WTC11 (cell line): ENCODE data around the gene BTBD2. TPM values are rescaled to one million over a fixed set of nuclear protein-coding genes. Genes with fewer than 3 reads are reported as not detected.

ENCODE experiments used
- ATAC-seq: fragments of 200-7000 bp; cut with Tn5 transposase; 2 replicates; pipeline ENCODE4 v1.10.0; 2021; ENCODE audit warnings: mild to moderate bottlenecking, moderate library complexity
- CTCF ChIA-PET: fragments of 300-600 bp; sonication (Branson Sonifier 250); formaldehyde crosslinking; loops from one replicate; lab custom pipeline; 2021; ENCODE audit warnings: antibody characterized with exemption; lab: Charles Lee
- POLR2A ChIA-PET: fragments of 350-600 bp; sonication (Branson Sonifier 250); formaldehyde crosslinking; loops from one replicate; lab custom pipeline; 2021; ENCODE audit warnings: antibody characterized with exemption; lab: Charles Lee
- DNase-seq: peaks from one replicate; pipeline ENCODE4 v3.0.0; 2021; ENCODE audit warnings: low spot score
- H3K27ac Mint-ChIP-seq: 2 replicates; pipeline ENCODE4 v1.8.0; 2021; ENCODE audit warnings: mixed read lengths
- H3K27me3 Mint-ChIP-seq: 2 replicates; pipeline ENCODE4 v1.8.0; 2021; ENCODE audit warnings: low read depth, mild to moderate bottlenecking, moderate library complexity, mixed read lengths
- H3K36me3 Mint-ChIP-seq: 2 replicates; pipeline ENCODE4 v1.8.0; 2021; ENCODE audit warnings: mixed read lengths
- H3K4me1 Mint-ChIP-seq: 2 replicates; pipeline ENCODE4 v1.8.0; 2022; ENCODE audit warnings: mixed read lengths
- H3K4me3 Mint-ChIP-seq: 2 replicates; pipeline ENCODE4 v1.8.0; 2021; ENCODE audit warnings: mild to moderate bottlenecking, moderate library complexity, mixed read lengths
- H3K9me3 Mint-ChIP-seq: 2 replicates; pipeline ENCODE4 v1.8.0; 2021; ENCODE audit warnings: mixed read lengths
- FOXK1 ChIP-seq: sonication (generic); formaldehyde crosslinking; IDR thresholded peaks from 2 replicates; pipeline ENCODE4 v1.8.0; 2022; ENCODE audit warnings: mild to moderate bottlenecking, moderate library complexity, missing genetic modification reagents
- GRHL2 ChIP-seq: fragments of 250-450 bp; sonication (Bioruptor Pico); IDR thresholded peaks from 2 replicates; pipeline ENCODE4 v1.8.0; 2022; ENCODE audit warnings: mild to moderate bottlenecking, moderate library complexity; ENCODE audit not compliant: insufficient replicate concordance, severe bottlenecking
- IRF2 ChIP-seq: sonication (generic); formaldehyde crosslinking; IDR thresholded peaks from 2 replicates; pipeline ENCODE4 v1.8.0; 2022; ENCODE audit warnings: low read depth, missing genetic modification reagents, borderline replicate concordance
- JUN ChIP-seq: sonication (generic); formaldehyde crosslinking; IDR thresholded peaks from 2 replicates; pipeline ENCODE4 v1.8.0; 2023; ENCODE audit warnings: mild to moderate bottlenecking, missing genetic modification reagents
- PRRX2 ChIP-seq: fragments of 250-450 bp; sonication (Bioruptor Pico); IDR thresholded peaks from 2 replicates; pipeline ENCODE4 v1.8.0; 2021; ENCODE audit warnings: mild to moderate bottlenecking
- RELA ChIP-seq: sonication (generic); formaldehyde crosslinking; IDR thresholded peaks from 2 replicates; pipeline ENCODE4 v1.8.1; 2022; ENCODE audit warnings: missing genetic modification reagents, mild to moderate bottlenecking, borderline replicate concordance
- TP53 ChIP-seq: sonication (generic); formaldehyde crosslinking; IDR thresholded peaks from 2 replicates; pipeline ENCODE4 v1.8.1; 2023; ENCODE audit warnings: mild to moderate bottlenecking, missing genetic modification reagents
- ZNF121 ChIP-seq: sonication (generic); formaldehyde crosslinking; IDR thresholded peaks from 2 replicates; pipeline ENCODE4 v1.8.0; 2023; ENCODE audit warnings: missing genetic modification reagents
- ZNF232 ChIP-seq: sonication (generic); formaldehyde crosslinking; IDR thresholded peaks from 2 replicates; pipeline ENCODE4 v1.8.0; 2022; ENCODE audit warnings: mild to moderate bottlenecking, missing genetic modification reagents
- ZNF263 ChIP-seq: sonication (generic); formaldehyde crosslinking; IDR thresholded peaks from 2 replicates; pipeline ENCODE4 v1.8.1; 2022; ENCODE audit warnings: low read depth, mild to moderate bottlenecking, moderate library complexity, missing genetic modification reagents
- total RNA-seq: library from RNA; stranded (reverse); gene quantifications from 3 replicates; pipeline ENCODE4 v1.2.3, GENCODE V29; 2021
- TF ChIP-seq, protein P1 (sequence below): sonication (generic); formaldehyde crosslinking; IDR thresholded peaks from 2 replicates; pipeline ENCODE4 v1.8.1; 2023; ENCODE audit warnings: mild to moderate bottlenecking, missing genetic modification reagents, moderate library complexity
- TF ChIP-seq, protein P2 (sequence below): sonication (generic); formaldehyde crosslinking; conservative IDR thresholded peaks from 2 replicates; pipeline ENCODE4 v1.8.1; 2022; ENCODE audit warnings: mild to moderate bottlenecking, missing genetic modification reagents
- TF ChIP-seq, protein P3 (sequence below): sonication (generic); formaldehyde crosslinking; IDR thresholded peaks from 2 replicates; pipeline ENCODE4 v1.8.1; 2023; ENCODE audit warnings: mild to moderate bottlenecking, missing genetic modification reagents, borderline replicate concordance
- TF ChIP-seq, protein P4 (sequence below): sonication (generic); formaldehyde crosslinking; IDR thresholded peaks from 2 replicates; pipeline ENCODE4 v1.8.0; 2023; ENCODE audit warnings: missing genetic modification reagents, mild to moderate bottlenecking, borderline replicate concordance
- TF ChIP-seq, protein P5 (sequence below): fragments of 250-450 bp; sonication (Bioruptor Pico); IDR thresholded peaks from 2 replicates; pipeline ENCODE4 v1.9.0; 2021; ENCODE audit warnings: mild to moderate bottlenecking
- TF ChIP-seq, protein P6 (sequence below): sonication (generic); formaldehyde crosslinking; IDR thresholded peaks from 2 replicates; pipeline ENCODE4 v1.8.1; 2022; ENCODE audit warnings: mild to moderate bottlenecking, missing genetic modification reagents, moderate library complexity, borderline replicate concordance
- TF ChIP-seq, protein P7 (sequence below): sonication (generic); formaldehyde crosslinking; IDR thresholded peaks from 2 replicates; pipeline ENCODE4 v1.8.0; 2023; ENCODE audit warnings: mild to moderate bottlenecking, missing genetic modification reagents

The BTBD2 gene
- total RNA-seq, 1 experiment from 2014 or later: 106 TPM

DNA sequence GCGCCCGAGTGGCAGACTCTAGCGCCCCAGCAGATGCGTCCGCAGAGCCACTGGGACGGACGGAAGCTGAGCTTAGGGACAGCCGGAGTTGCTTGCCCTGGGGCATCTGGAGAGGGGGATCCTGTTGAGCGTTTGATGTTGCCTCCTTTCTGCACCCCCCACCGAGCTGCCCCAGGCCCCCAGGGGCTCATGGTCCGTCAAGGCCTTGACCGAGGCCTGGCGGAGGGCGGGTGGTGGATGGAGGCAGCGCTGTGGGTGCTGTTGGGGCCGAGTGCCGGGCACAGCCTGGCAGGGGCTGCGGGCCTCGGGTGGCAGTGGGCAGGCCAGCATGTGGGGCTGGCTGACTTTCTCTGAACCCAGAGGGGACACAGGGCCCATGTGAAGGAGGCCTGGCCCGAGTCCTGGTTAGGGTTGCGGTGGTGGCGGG, 71.8 kb downstream of the BTBD2 start:
- no peak for ATAC-seq
- Mint-ChIP-seq H3K4me3 (peak overlapping the region; percentile 90), H3K36me3 (no peaks in the 10 kb centered on the region), H3K27ac (peak overlapping the region; percentile 83), H3K4me1 (peaks cover 25% of the 10 kb centered on the region), H3K9me3 (no peaks in the 10 kb centered on the region), H3K27me3 (no peaks in the 10 kb centered on the region)
- ChIA-PET CTCF (interaction anchor here (0.6 to 1.2 kb wide), 6 partner anchors 12 to 76 kb away, joined by 3 to 4 read pairs (median 3); no protein-coding TSS in a partner anchor), POLR2A (no interaction called here)
- no peak for DNase-seq
- no peak for TF ChIP-seq ZNF263 (CRISPR knock-in tag)
- no peak for TF ChIP-seq JUN
- TF ChIP-seq, protein P1, sequence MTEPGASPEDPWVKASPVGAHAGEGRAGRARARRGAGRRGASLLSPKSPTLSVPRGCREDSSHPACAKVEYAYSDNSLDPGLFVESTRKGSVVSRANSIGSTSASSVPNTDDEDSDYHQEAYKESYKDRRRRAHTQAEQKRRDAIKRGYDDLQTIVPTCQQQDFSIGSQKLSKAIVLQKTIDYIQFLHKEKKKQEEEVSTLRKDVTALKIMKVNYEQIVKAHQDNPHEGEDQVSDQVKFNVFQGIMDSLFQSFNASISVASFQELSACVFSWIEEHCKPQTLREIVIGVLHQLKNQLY: no peak
- TF ChIP-seq, protein P2, sequence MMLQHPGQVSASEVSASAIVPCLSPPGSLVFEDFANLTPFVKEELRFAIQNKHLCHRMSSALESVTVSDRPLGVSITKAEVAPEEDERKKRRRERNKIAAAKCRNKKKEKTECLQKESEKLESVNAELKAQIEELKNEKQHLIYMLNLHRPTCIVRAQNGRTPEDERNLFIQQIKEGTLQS (CRISPR knock-in tag): no peak
- TF ChIP-seq RELA (CRISPR knock-in tag): no peak
- TF ChIP-seq GRHL2 (CRISPR knock-in tag): no peak
- TF ChIP-seq, protein P3, sequence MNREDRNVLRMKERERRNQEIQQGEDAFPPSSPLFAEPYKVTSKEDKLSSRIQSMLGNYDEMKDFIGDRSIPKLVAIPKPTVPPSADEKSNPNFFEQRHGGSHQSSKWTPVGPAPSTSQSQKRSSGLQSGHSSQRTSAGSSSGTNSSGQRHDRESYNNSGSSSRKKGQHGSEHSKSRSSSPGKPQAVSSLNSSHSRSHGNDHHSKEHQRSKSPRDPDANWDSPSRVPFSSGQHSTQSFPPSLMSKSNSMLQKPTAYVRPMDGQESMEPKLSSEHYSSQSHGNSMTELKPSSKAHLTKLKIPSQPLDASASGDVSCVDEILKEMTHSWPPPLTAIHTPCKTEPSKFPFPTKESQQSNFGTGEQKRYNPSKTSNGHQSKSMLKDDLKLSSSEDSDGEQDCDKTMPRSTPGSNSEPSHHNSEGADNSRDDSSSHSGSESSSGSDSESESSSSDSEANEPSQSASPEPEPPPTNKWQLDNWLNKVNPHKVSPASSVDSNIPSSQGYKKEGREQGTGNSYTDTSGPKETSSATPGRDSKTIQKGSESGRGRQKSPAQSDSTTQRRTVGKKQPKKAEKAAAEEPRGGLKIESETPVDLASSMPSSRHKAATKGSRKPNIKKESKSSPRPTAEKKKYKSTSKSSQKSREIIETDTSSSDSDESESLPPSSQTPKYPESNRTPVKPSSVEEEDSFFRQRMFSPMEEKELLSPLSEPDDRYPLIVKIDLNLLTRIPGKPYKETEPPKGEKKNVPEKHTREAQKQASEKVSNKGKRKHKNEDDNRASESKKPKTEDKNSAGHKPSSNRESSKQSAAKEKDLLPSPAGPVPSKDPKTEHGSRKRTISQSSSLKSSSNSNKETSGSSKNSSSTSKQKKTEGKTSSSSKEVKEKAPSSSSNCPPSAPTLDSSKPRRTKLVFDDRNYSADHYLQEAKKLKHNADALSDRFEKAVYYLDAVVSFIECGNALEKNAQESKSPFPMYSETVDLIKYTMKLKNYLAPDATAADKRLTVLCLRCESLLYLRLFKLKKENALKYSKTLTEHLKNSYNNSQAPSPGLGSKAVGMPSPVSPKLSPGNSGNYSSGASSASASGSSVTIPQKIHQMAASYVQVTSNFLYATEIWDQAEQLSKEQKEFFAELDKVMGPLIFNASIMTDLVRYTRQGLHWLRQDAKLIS (CRISPR knock-in tag): no peak
- TF ChIP-seq, protein P4, sequence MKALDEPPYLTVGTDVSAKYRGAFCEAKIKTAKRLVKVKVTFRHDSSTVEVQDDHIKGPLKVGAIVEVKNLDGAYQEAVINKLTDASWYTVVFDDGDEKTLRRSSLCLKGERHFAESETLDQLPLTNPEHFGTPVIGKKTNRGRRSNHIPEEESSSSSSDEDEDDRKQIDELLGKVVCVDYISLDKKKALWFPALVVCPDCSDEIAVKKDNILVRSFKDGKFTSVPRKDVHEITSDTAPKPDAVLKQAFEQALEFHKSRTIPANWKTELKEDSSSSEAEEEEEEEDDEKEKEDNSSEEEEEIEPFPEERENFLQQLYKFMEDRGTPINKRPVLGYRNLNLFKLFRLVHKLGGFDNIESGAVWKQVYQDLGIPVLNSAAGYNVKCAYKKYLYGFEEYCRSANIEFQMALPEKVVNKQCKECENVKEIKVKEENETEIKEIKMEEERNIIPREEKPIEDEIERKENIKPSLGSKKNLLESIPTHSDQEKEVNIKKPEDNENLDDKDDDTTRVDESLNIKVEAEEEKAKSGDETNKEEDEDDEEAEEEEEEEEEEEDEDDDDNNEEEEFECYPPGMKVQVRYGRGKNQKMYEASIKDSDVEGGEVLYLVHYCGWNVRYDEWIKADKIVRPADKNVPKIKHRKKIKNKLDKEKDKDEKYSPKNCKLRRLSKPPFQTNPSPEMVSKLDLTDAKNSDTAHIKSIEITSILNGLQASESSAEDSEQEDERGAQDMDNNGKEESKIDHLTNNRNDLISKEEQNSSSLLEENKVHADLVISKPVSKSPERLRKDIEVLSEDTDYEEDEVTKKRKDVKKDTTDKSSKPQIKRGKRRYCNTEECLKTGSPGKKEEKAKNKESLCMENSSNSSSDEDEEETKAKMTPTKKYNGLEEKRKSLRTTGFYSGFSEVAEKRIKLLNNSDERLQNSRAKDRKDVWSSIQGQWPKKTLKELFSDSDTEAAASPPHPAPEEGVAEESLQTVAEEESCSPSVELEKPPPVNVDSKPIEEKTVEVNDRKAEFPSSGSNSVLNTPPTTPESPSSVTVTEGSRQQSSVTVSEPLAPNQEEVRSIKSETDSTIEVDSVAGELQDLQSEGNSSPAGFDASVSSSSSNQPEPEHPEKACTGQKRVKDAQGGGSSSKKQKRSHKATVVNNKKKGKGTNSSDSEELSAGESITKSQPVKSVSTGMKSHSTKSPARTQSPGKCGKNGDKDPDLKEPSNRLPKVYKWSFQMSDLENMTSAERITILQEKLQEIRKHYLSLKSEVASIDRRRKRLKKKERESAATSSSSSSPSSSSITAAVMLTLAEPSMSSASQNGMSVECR: no peak

DNA sequence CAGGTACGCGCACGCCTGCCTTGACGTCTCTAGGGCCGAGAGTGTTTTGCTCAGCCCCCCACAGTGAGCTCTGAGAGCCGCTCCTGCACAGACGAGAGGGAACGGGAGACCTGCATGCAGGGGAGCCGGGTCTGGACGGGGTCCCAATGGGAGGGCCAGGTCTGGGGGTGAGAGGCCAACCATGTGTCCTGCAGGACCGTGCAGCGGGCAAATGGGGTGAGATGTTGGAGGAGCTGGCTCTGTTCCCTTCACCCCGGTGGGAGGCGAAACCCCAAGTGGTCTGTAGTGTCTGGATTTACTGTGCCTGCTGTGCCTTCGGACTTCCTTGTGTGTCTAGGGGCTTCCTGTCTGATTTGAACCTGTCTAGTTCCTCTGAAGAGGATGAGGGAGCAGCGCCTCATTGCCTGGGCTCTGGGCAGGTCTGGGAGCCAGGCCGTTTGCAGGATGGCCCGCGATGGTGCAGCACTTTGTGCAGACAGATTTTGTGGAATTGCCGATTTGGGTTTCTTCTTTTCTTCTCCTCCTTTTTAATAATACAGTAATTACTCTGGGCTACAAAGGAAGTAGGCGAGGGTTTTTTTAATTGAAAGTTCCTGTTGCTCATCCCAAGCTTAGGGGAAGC, 72.5 kb downstream of the BTBD2 start:
- CTCF ChIA-PET: interaction anchor here (0.6 to 1.2 kb wide), 4 partner anchors 13 to 15 kb away, joined by 3 read pairs; no protein-coding TSS in a partner anchor
- Mint-ChIP-seq H3K27ac (peak overlapping the region; percentile 92), H3K4me1 (peaks cover 25% of the 10 kb centered on the region), H3K27me3 (no peaks in the 10 kb centered on the region), H3K36me3 (no peaks in the 10 kb centered on the region), H3K4me3 (peak overlapping the region; percentile 90), H3K9me3 (no peaks in the 10 kb centered on the region)
- POLR2A ChIA-PET: no interaction called here
- ATAC-seq: no peak
- no peak for TF ChIP-seq IRF2
- TF ChIP-seq FOXK1 (CRISPR knock-in tag): no peak
- no peak for TF ChIP-seq ZNF263 (CRISPR knock-in tag)
- TF ChIP-seq, protein P5, sequence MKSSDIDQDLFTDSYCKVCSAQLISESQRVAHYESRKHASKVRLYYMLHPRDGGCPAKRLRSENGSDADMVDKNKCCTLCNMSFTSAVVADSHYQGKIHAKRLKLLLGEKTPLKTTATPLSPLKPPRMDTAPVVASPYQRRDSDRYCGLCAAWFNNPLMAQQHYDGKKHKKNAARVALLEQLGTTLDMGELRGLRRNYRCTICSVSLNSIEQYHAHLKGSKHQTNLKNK: no peak
- no peak for TF ChIP-seq TP53 (CRISPR knock-in tag)
- TF ChIP-seq RELA (CRISPR knock-in tag): no peak
- TF ChIP-seq, protein P6, sequence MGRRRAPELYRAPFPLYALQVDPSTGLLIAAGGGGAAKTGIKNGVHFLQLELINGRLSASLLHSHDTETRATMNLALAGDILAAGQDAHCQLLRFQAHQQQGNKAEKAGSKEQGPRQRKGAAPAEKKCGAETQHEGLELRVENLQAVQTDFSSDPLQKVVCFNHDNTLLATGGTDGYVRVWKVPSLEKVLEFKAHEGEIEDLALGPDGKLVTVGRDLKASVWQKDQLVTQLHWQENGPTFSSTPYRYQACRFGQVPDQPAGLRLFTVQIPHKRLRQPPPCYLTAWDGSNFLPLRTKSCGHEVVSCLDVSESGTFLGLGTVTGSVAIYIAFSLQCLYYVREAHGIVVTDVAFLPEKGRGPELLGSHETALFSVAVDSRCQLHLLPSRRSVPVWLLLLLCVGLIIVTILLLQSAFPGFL (CRISPR knock-in tag): no peak
- TF ChIP-seq ZNF121 (CRISPR knock-in tag): no peak
- no peak for TF ChIP-seq ZNF232 (CRISPR knock-in tag)
- TF ChIP-seq PRRX2 (CRISPR knock-in tag): no peak
- TF ChIP-seq, protein P7, sequence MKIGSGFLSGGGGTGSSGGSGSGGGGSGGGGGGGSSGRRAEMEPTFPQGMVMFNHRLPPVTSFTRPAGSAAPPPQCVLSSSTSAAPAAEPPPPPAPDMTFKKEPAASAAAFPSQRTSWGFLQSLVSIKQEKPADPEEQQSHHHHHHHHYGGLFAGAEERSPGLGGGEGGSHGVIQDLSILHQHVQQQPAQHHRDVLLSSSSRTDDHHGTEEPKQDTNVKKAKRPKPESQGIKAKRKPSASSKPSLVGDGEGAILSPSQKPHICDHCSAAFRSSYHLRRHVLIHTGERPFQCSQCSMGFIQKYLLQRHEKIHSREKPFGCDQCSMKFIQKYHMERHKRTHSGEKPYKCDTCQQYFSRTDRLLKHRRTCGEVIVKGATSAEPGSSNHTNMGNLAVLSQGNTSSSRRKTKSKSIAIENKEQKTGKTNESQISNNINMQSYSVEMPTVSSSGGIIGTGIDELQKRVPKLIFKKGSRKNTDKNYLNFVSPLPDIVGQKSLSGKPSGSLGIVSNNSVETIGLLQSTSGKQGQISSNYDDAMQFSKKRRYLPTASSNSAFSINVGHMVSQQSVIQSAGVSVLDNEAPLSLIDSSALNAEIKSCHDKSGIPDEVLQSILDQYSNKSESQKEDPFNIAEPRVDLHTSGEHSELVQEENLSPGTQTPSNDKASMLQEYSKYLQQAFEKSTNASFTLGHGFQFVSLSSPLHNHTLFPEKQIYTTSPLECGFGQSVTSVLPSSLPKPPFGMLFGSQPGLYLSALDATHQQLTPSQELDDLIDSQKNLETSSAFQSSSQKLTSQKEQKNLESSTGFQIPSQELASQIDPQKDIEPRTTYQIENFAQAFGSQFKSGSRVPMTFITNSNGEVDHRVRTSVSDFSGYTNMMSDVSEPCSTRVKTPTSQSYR (CRISPR knock-in tag): no peak
- no peak for DNase-seq
